H1 (cell line): ENCODE data around the gene DHX32. TPM values are rescaled to one million over a fixed set of nuclear protein-coding genes. Genes with fewer than 3 reads are reported as not detected.

Experiments
- CTCF ChIA-PET: fragments of 300-600 bp; sonication (Branson Sonifier 250); formaldehyde crosslinking; loops from one replicate; lab custom pipeline; 2021; ENCODE audit not compliant: partially characterized antibody; lab: Charles Lee
- POLR2A ChIA-PET: fragments of 300-600 bp; sonication (Branson Sonifier 250); formaldehyde crosslinking; loops from one replicate; lab custom pipeline; 2021; ENCODE audit warnings: inconsistent platforms; ENCODE audit not compliant: partially characterized antibody; lab: Charles Lee
- DNase-seq, 2 experiments: peaks; one replicate each; pipeline versions ENCODE4 v3.0.0 to v3.0.0-alpha.2; 2010 to 2022; ENCODE audit warnings: low spot score in 2 of 2, low read depth in 1 of 2, mixed read lengths in 1 of 2
- FAIRE-seq: peaks from 2 replicates; lab custom pipeline; 2011; peaks lifted over from hg19 to GRCh38; lab: Jason Lieb, UNC
- H2AFZ ChIP-seq: 2 replicates; pipeline ENCODE4 v1.8.1; 2012; ENCODE audit warnings: low read length, inconsistent platforms
- H2AK5ac ChIP-seq: 2 replicates; pipeline ENCODE4 v1.6.1; 2013; ENCODE audit warnings: low read depth, low read length
- H2BK120ac ChIP-seq: replicated peaks from 2 replicates; pipeline ENCODE3; 2013; ENCODE audit warnings: low read depth, low read length, inconsistent platforms
- H2BK12ac ChIP-seq: 2 replicates; pipeline ENCODE4 v1.6.1; 2013; ENCODE audit warnings: low read depth, low read length
- H2BK15ac ChIP-seq: 2 replicates; pipeline ENCODE4 v1.6.1; 2013; ENCODE audit warnings: low read length
- H2BK20ac ChIP-seq: 2 replicates; pipeline ENCODE4 v1.6.1; 2013; ENCODE audit warnings: low read length
- H2BK5ac ChIP-seq: 2 replicates; pipeline ENCODE4 v1.6.1; 2013; ENCODE audit warnings: low read depth, low read length
- H3K14ac ChIP-seq: 2 replicates; pipeline ENCODE4 v1.6.1; 2013; ENCODE audit warnings: inconsistent platforms; ENCODE audit not compliant: insufficient read length
- H3K18ac ChIP-seq: 2 replicates; pipeline ENCODE4 v1.6.1; 2013; ENCODE audit warnings: low read length; ENCODE audit errors: extremely low read depth
- H3K23ac ChIP-seq: 2 replicates; pipeline ENCODE4 v1.6.1; 2013; ENCODE audit warnings: inconsistent platforms; ENCODE audit not compliant: insufficient read length
- H3K23me2 ChIP-seq: 2 replicates; pipeline ENCODE4 v1.6.1; 2013; ENCODE audit warnings: low read depth, low read length
- H3K27ac ChIP-seq: 2 replicates; pipeline ENCODE4 v1.6.1; 2011; ENCODE audit warnings: low read depth, low read length, inconsistent platforms
- H3K27me3 ChIP-seq, 4 experiments: replicated peaks in 1 of 4; 1 replicate in 1 of 4; 2 replicates in 3 of 4; pipeline versions ENCODE4 v1.6.1 to v1.8.1; 2011 to 2013; ENCODE audit warnings: low read length in 3 of 4, mild to moderate bottlenecking in 3 of 4, inconsistent platforms in 2 of 4, mixed read lengths in 2 of 4, moderate library complexity in 1 of 4; ENCODE audit not compliant: control insufficient read depth in 3 of 4, insufficient read depth in 3 of 4; ENCODE audit errors: extremely low read depth in 1 of 4
- H3K36me3 ChIP-seq, 4 experiments: 2 replicates each; pipeline versions ENCODE4 v1.6.1 to v1.8.1; 2011 to 2013; ENCODE audit warnings: mild to moderate bottlenecking in 4 of 4, low read length in 3 of 4, moderate library complexity in 2 of 4, control low read depth in 1 of 4, inconsistent platforms in 1 of 4; ENCODE audit not compliant: insufficient read depth in 4 of 4, control insufficient read depth in 2 of 4
- H3K4ac ChIP-seq: replicated peaks from 2 replicates; pipeline ENCODE3; 2013; ENCODE audit warnings: low read length, low read depth, mixed read lengths, inconsistent platforms; ENCODE audit not compliant: insufficient read length
- H3K4me1 ChIP-seq, 4 experiments: replicated peaks in 1 of 4; 1 replicate in 1 of 4; 2 replicates in 3 of 4; pipeline versions ENCODE4 v1.6.1 to v1.8.1; 2011 to 2013; ENCODE audit warnings: low read length in 3 of 4, inconsistent platforms in 2 of 4, mixed read lengths in 1 of 4; ENCODE audit not compliant: insufficient read depth in 4 of 4, control insufficient read depth in 3 of 4
- H3K4me2 ChIP-seq, 2 experiments: 2 replicates each; pipeline versions ENCODE4 v1.6.1 to v1.8.1; 2011 to 2013; ENCODE audit warnings: low read depth in 2 of 2, low read length in 2 of 2, control low read depth in 1 of 2, inconsistent platforms in 1 of 2, mild to moderate bottlenecking in 1 of 2; ENCODE audit not compliant: insufficient read depth in 1 of 2
- H3K4me3 ChIP-seq, 4 experiments: fragments of 200-600, 300-600 bp in 1 of 4; sonication (generic), shearing (Covaris generic), sonication (Bioruptor Twin) in 1 of 4; 2 replicates each; pipeline versions ENCODE4 v1.5.1 to v1.8.1; 2011 to 2016; ENCODE audit warnings: low read length in 4 of 4, low read depth in 3 of 4, control low read depth in 2 of 4, inconsistent platforms in 2 of 4, mild to moderate bottlenecking in 2 of 4, mixed read lengths in 1 of 4, moderate library complexity in 1 of 4; ENCODE audit not compliant: insufficient read depth in 2 of 4; ENCODE audit errors: extremely low read depth in 1 of 4
- H3K56ac ChIP-seq: replicated peaks from 2 replicates; pipeline ENCODE3; 2013; ENCODE audit warnings: low read depth, mild to moderate bottlenecking, mixed read lengths, low read length, inconsistent platforms; ENCODE audit not compliant: insufficient read length
- H3K79me1 ChIP-seq: 2 replicates; pipeline ENCODE4 v1.6.1; 2013; ENCODE audit warnings: low read depth, low read length, control low read depth
- H3K79me2 ChIP-seq, 2 experiments: 2 replicates each; pipeline versions ENCODE4 v1.6.1 to v1.8.1; 2012 to 2013; ENCODE audit warnings: low read length in 2 of 2, mild to moderate bottlenecking in 2 of 2, inconsistent platforms in 1 of 2; ENCODE audit not compliant: insufficient read depth in 2 of 2, control insufficient read depth in 1 of 2
- H3K9ac ChIP-seq, 4 experiments: replicated peaks in 1 of 4; 1 replicate in 1 of 4; 2 replicates in 3 of 4; pipeline versions ENCODE4 v1.6.1 to v1.8.1; 2011 to 2013; ENCODE audit warnings: low read depth in 3 of 4, low read length in 3 of 4, control low read depth in 2 of 4, mild to moderate bottlenecking in 2 of 4, moderate library complexity in 2 of 4, inconsistent platforms in 1 of 4; ENCODE audit errors: extremely low read depth in 1 of 4
- H3K9me3 ChIP-seq, 2 experiments: 2 replicates each; pipeline versions ENCODE4 v1.6.1 to v1.8.1; 2012 to 2013; ENCODE audit warnings: mild to moderate bottlenecking in 2 of 2, moderate library complexity in 2 of 2, control low read depth in 1 of 2, inconsistent platforms in 1 of 2, low read depth in 1 of 2, low read length in 1 of 2, mixed read lengths in 1 of 2; ENCODE audit not compliant: insufficient read depth in 2 of 2
- H4K20me1 ChIP-seq, 2 experiments: replicated peaks in 1 of 2; 2 replicates each; pipeline versions ENCODE3 to v1.8.1; 2011 to 2013; ENCODE audit warnings: inconsistent platforms in 2 of 2, low read length in 2 of 2, mild to moderate bottlenecking in 1 of 2; ENCODE audit not compliant: insufficient read depth in 2 of 2, control insufficient read depth in 1 of 2
- H4K5ac ChIP-seq: 2 replicates; pipeline ENCODE4 v1.6.1; 2013; ENCODE audit warnings: low read length, low read depth, mixed read lengths, inconsistent platforms; ENCODE audit not compliant: insufficient read length
- H4K8ac ChIP-seq: 2 replicates; pipeline ENCODE4 v1.8.0; 2013; ENCODE audit warnings: mild to moderate bottlenecking, moderate library complexity, low read length, inconsistent platforms; ENCODE audit not compliant: insufficient read depth; ENCODE audit errors: extremely low read depth
- H4K91ac ChIP-seq: replicated peaks from 2 replicates; pipeline ENCODE3; 2013; ENCODE audit warnings: low read length, mixed read lengths, inconsistent platforms; ENCODE audit not compliant: insufficient read length
- GTF2F1 ChIP-seq: IDR thresholded peaks from 2 replicates; pipeline ENCODE4 v1.6.1; 2012; ENCODE audit warnings: low read depth, low read length, improper control_type of control experiment, borderline replicate concordance
- JUN ChIP-seq: IDR thresholded peaks from 2 replicates; pipeline ENCODE4 v1.6.1; 2011; ENCODE audit warnings: low read depth, mild to moderate bottlenecking, improper control_type of control experiment, low read length
- RXRA ChIP-seq: IDR thresholded peaks from 2 replicates; pipeline ENCODE4 v1.6.1; 2011; ENCODE audit warnings: low read depth, mild to moderate bottlenecking, low read length, moderate library complexity; ENCODE audit not compliant: insufficient read depth
- SUZ12 ChIP-seq: fragments of 200-600 bp; sonication (generic); IDR thresholded peaks from 2 replicates; pipeline ENCODE4 v1.6.1; 2012; ENCODE audit warnings: mild to moderate bottlenecking, inconsistent platforms, low read length, moderate library complexity, mixed read lengths
- WGBS, 2 experiments: shearing (Covaris generic) in 1 of 2; methylation state at CpG; one replicate each; pipeline versions ENCODE4 v1.1.6 to v1.1.7; 2013 to 2015; ENCODE audit warnings: low lambda C conversion rate in 2 of 2, mixed read lengths in 2 of 2, inconsistent platforms in 1 of 2, low coverage in 1 of 2, missing lambda C conversion rate in 1 of 2; ENCODE audit not compliant: insufficient replicate concordance in 2 of 2, insufficient coverage in 1 of 2, insufficient read length in 1 of 2; ENCODE audit errors: extremely low coverage in 1 of 2, missing lambda C conversion rate in 1 of 2; 5-methylcytosine and 5-hydroxymethylcytosine counted together
- polyA plus RNA-seq, 7 experiments: library from polyadenylated mRNA; depleted of rRNA in 3 of 7; stranded (reverse) in 5 of 7; unstranded in 2 of 7; fragments of >200 nt in 5 of 7; fragments of 200-250 nt in 2 of 7; gene quantifications; 1 replicate in 5 of 7; 2 replicates in 1 of 7; 4 replicates in 1 of 7; pipeline versions ENCODE4 v1.2.1 to v1.2.3, GENCODE V29; 2011 to 2013; ENCODE audit warnings: missing spikeins in 2 of 7, mixed read lengths in 2 of 7
- total RNA-seq: library from RNA; stranded (reverse); fragmentation: NEBNext Ultra II Directional; extraction: Animal tissue kit (Norgen Biotek cat#: 25700); gene quantifications from 2 replicates; pipeline ENCODE4 v1.2.1, GENCODE V29; 2021

DHX32 gene
- total and polyA plus RNA-seq, 2 of the 8 experiments (the other 6 are each of a cell fraction or from before 2014, with no cell fraction given), result 12.4 to 15.8 TPM

- H3K23ac ChIP-seq, result no peak overlapping the region
- ChIA-PET POLR2A (interaction anchor here (0.9 kb wide), 1 partner anchor 18 kb away, joined by 3 read pairs; no protein-coding TSS in a partner anchor), CTCF (interaction anchor here (1.8 kb wide), 1 partner anchor 109 kb away, joined by 4 read pairs; no protein-coding TSS in a partner anchor)
- H3K4me1 ChIP-seq, result no peaks in the 10 kb centered on the region
- no peak overlapping the region for H3K4me2 ChIP-seq
- H2BK120ac ChIP-seq, result no peak overlapping the region
- H3K18ac ChIP-seq, result no peak overlapping the region
- no peaks in the 10 kb centered on the region for H3K79me2 ChIP-seq
- no peak for TF ChIP-seq JUN
- no peak for TF ChIP-seq GTF2F1
- TF ChIP-seq RXRA, result no peak
- TF ChIP-seq SUZ12, result no peak
- no peak overlapping the region for H3K4ac ChIP-seq
- no peak overlapping the region for H2BK5ac ChIP-seq
- H2AFZ ChIP-seq, result no peak overlapping the region
- H3K27me3 ChIP-seq, result no peaks in the 10 kb centered on the region
- H3K4me3 ChIP-seq, result no peak overlapping the region
- H2BK12ac ChIP-seq, result no peak overlapping the region
- no peak overlapping the region for H3K56ac ChIP-seq
- H2BK20ac ChIP-seq, result no peak overlapping the region
- WGBS, 2 experiments, result 86% methylated on average over 4 of the region's 4 CpGs; no CpG with 5 or more reads in 1 of the 2 experiments
- H4K8ac ChIP-seq, result no peak overlapping the region
- DNase-seq, result no peak
- peaks cover 0 to 2% of the 10 kb centered on the region in 2 experiments for H4K20me1 ChIP-seq
- no peak overlapping the region for H3K9ac ChIP-seq
- H4K5ac ChIP-seq, result no peak overlapping the region
- no peak overlapping the region for H2AK5ac ChIP-seq
- no peak overlapping the region for H2BK15ac ChIP-seq
- no peak overlapping the region for H3K27ac ChIP-seq
- H3K23me2 ChIP-seq, result no peaks in the 10 kb centered on the region
- FAIRE-seq, result no peak
- peaks cover 8 to 11% of the 10 kb centered on the region in 2 experiments for H3K9me3 ChIP-seq
- H3K36me3 ChIP-seq, result peaks cover 0 to 17% (median 2%) of the 10 kb centered on the region in 4 experiments; a peak in 5 of 8 replicates
- no peak overlapping the region for H3K14ac ChIP-seq
- H4K91ac ChIP-seq, result no peak overlapping the region
- no peaks in the 10 kb centered on the region for H3K79me1 ChIP-seq
These were observed 9.8 kb downstream of the DHX32 start for GRCh38 chr10:125871338-125871737.
